CD8-positive, alpha-beta memory T cell (primary cell): Measurements from ENCODE around the gene PRUNE2. TPM values are rescaled to one million over a fixed set of nuclear protein-coding genes. Genes with fewer than 3 reads are reported as not detected.

Experiments
- CTCF ChIA-PET: fragments of 350-600 bp; sonication (Branson Sonifier 250); formaldehyde crosslinking; loops from one replicate; lab custom pipeline; 2021; ENCODE audit warnings: antibody characterized with exemption; lab: Charles Lee
- POLR2A ChIA-PET: fragments of 350-600 bp; sonication (Branson Sonifier 250); formaldehyde crosslinking; loops from one replicate; lab custom pipeline; 2021; ENCODE audit warnings: antibody characterized with exemption; lab: Charles Lee
- DNase-seq, 5 donors: peaks; one replicate each; pipeline versions ENCODE4 v3.0.0 to v3.0.0-alpha.2; 2020 to 2022; ENCODE audit warnings: mixed read lengths in 1 of 5
- H3K27ac ChIP-seq: one replicate; pipeline ENCODE4 v1.7.0; 2013; ENCODE audit warnings: low read depth, mild to moderate bottlenecking, low read length, moderate library complexity
- H3K27me3 ChIP-seq: 2 replicates; pipeline ENCODE4 v1.7.0; 2013; ENCODE audit warnings: low read length, mild to moderate bottlenecking; ENCODE audit not compliant: insufficient read depth, poor library complexity, severe bottlenecking
- H3K36me3 ChIP-seq: 2 replicates; pipeline ENCODE4 v1.7.0; 2013; ENCODE audit warnings: mild to moderate bottlenecking, low read length, moderate library complexity; ENCODE audit not compliant: insufficient read depth
- H3K4me1 ChIP-seq: 2 replicates; pipeline ENCODE4 v1.7.0; 2013; ENCODE audit warnings: mild to moderate bottlenecking, low read length, moderate library complexity; ENCODE audit not compliant: insufficient read depth
- H3K4me3 ChIP-seq: 2 replicates; pipeline ENCODE4 v1.7.0; 2013; ENCODE audit warnings: mild to moderate bottlenecking, low read length
- H3K9me3 ChIP-seq: 2 replicates; pipeline ENCODE4 v1.7.0; 2013; ENCODE audit warnings: mild to moderate bottlenecking, low read length
- H3K27ac Mint-ChIP-seq, 8 donors: one replicate each; pipeline ENCODE4 v1.8.0; 2020 to 2021; ENCODE audit warnings: mixed read lengths in 8 of 8, mild to moderate bottlenecking in 6 of 8, inconsistent platforms in 3 of 8, moderate library complexity in 3 of 8
- H3K27me3 Mint-ChIP-seq, 2 donors: one replicate each; pipeline ENCODE4 v1.8.0; 2020 to 2021; ENCODE audit warnings: mixed read lengths in 2 of 2, mild to moderate bottlenecking in 1 of 2, moderate library complexity in 1 of 2
- H3K36me3 Mint-ChIP-seq, 3 donors: one replicate each; pipeline ENCODE4 v1.8.0; 2020 to 2021; ENCODE audit warnings: mixed read lengths in 3 of 3, inconsistent platforms in 1 of 3, mild to moderate bottlenecking in 1 of 3
- H3K4me1 Mint-ChIP-seq, 3 donors: one replicate each; pipeline ENCODE4 v1.8.0; 2020 to 2021; ENCODE audit warnings: mixed read lengths in 3 of 3, inconsistent platforms in 1 of 3, mild to moderate bottlenecking in 1 of 3
- H3K4me3 Mint-ChIP-seq, 7 donors: one replicate each; pipeline ENCODE4 v1.8.0; 2020 to 2021; ENCODE audit warnings: mixed read lengths in 7 of 7, mild to moderate bottlenecking in 6 of 7, moderate library complexity in 4 of 7, inconsistent platforms in 2 of 7
- H3K9me3 Mint-ChIP-seq, 5 donors: one replicate each; pipeline ENCODE4 v1.8.0; 2020 to 2022; ENCODE audit warnings: mixed read lengths in 5 of 5, mild to moderate bottlenecking in 3 of 5, moderate library complexity in 2 of 5, inconsistent platforms in 1 of 5
- polyA plus RNA-seq: library from polyadenylated mRNA; unstranded; fragments of 300-500 nt; fragmentation: Illumina TruSeq; gene quantifications from one replicate; pipeline ENCODE4 v1.2.3, GENCODE V29; 2021
- total RNA-seq, 2 experiments: library from RNA; stranded (reverse); gene quantifications; one replicate each; pipeline ENCODE4 v1.2.3, GENCODE V29; 2021

Gene PRUNE2
- total and polyA plus RNA-seq, 3 experiments from 2014 or later = 0.21 to 0.53 (median 0.48) TPM

- no peak overlapping the region for H3K27ac ChIP-seq
Measured at GRCh38 chr9:76856016-76856415, 49.9 kb downstream of the PRUNE2 start.

DNA sequence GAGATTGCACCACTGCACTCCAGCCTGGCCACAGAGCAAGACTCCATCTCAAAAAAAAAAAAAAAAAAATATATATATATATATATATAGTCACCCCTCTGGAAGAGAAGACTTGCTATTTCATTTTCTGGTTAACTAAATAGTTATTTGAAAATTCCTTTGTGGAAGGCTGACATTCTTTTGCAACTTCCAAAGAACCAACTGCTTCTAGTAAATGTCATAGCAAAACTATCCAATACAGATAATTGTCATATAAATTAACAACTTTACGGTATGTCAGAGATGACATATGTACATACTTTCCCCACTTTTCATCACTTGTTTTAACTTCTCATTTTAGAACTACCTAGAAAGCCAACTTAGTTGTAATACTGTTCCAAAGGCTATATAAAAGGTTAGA is 50.9 kb downstream of the PRUNE2 start:
- CTCF ChIA-PET = no interaction called here
- peaks cover 1 to 9% of the 10 kb centered on the region in 2 donors for H3K27me3 Mint-ChIP-seq
- peaks cover 0 to 8% (median 0%) of the 10 kb centered on the region in 5 donors for H3K9me3 Mint-ChIP-seq
- no peak overlapping the region for H3K4me3 Mint-ChIP-seq
- Histone ChIP-seq H3K9me3 (no peaks in the 10 kb centered on the region), H3K27ac (no peak overlapping the region), H3K36me3 (no peaks in the 10 kb centered on the region), H3K27me3 (no peaks in the 10 kb centered on the region), H3K4me1 (no peaks in the 10 kb centered on the region), H3K4me3 (no peak overlapping the region)
- POLR2A ChIA-PET = no interaction called here
- H3K27ac Mint-ChIP-seq = no peak overlapping the region
- H3K4me1 Mint-ChIP-seq = no peaks in the 10 kb centered on the region
- H3K36me3 Mint-ChIP-seq = no peaks in the 10 kb centered on the region
- no peak for DNase-seq

More at GRCh38 chr9:76856016-76856415, 49.9 kb downstream of the PRUNE2 start:
- Mint-ChIP-seq H3K27me3 (peaks cover 1 to 6% of the 10 kb centered on the region in 2 donors), H3K4me1 (no peaks in the 10 kb centered on the region), H3K4me3 (no peak overlapping the region), H3K27ac (no peak overlapping the region), H3K36me3 (no peaks in the 10 kb centered on the region), H3K9me3 (peaks cover 0 to 8% (median 0%) of the 10 kb centered on the region in 5 donors)
- Histone ChIP-seq H3K36me3 (no peaks in the 10 kb centered on the region), H3K4me3 (no peak overlapping the region), H3K9me3 (no peaks in the 10 kb centered on the region), H3K4me1 (no peaks in the 10 kb centered on the region), H3K27me3 (no peaks in the 10 kb centered on the region)
- ChIA-PET CTCF (no interaction called here), POLR2A (no interaction called here)
- DNase-seq = no peak

GRCh38 chr9:76852026-76852425 is 53.9 kb downstream of the PRUNE2 start:
- Mint-ChIP-seq H3K4me3 (no peak overlapping the region), H3K36me3 (no peaks in the 10 kb centered on the region), H3K27me3 (peaks cover 1 to 8% of the 10 kb centered on the region in 2 donors), H3K27ac (no peak overlapping the region), H3K9me3 (peaks cover 0 to 8% (median 0%) of the 10 kb centered on the region in 5 donors), H3K4me1 (no peaks in the 10 kb centered on the region)
- Histone ChIP-seq H3K36me3 (no peaks in the 10 kb centered on the region), H3K27ac (no peak overlapping the region), H3K27me3 (no peaks in the 10 kb centered on the region), H3K4me1 (no peaks in the 10 kb centered on the region), H3K4me3 (no peak overlapping the region), H3K9me3 (no peaks in the 10 kb centered on the region)
- no peak for DNase-seq
- ChIA-PET CTCF (no interaction called here), POLR2A (no interaction called here)

GRCh38 chr9:76846297-76846696 is 59.6 kb downstream of the PRUNE2 start:
- no peak for DNase-seq
- no peaks in the 10 kb centered on the region for H3K27me3 ChIP-seq
- Mint-ChIP-seq H3K4me3 (no peak overlapping the region), H3K36me3 (no peaks in the 10 kb centered on the region), H3K4me1 (no peaks in the 10 kb centered on the region), H3K27me3 (peaks cover 0 to 4% of the 10 kb centered on the region in 2 donors), H3K27ac (no peak overlapping the region), H3K9me3 (no peaks in the 10 kb centered on the region)
- no peaks in the 10 kb centered on the region for H3K9me3 ChIP-seq
- ChIA-PET POLR2A (no interaction called here), CTCF (no interaction called here)
- H3K4me1 ChIP-seq = no peaks in the 10 kb centered on the region
- no peak overlapping the region for H3K27ac ChIP-seq
- no peak overlapping the region for H3K4me3 ChIP-seq
- H3K36me3 ChIP-seq = no peaks in the 10 kb centered on the region

DNA sequence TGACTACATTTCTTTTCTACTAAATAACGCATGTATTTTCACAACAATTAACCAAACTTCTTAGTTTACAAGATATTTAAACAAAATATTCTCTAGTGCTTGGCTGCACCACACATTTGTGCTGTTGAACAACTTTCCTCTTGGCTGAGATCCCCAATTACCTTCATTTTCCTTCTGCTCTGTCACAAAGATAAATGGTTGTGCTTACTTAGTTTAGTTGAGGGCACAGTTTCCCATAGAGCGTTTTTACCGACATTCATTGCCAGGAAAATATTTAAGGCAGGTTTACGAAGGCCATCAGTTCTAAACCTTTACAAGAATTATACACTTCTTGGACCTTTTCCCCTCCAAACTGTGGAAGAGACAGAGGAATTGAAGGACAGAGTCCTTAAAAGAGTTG is 60.7 kb downstream of the PRUNE2 start:
- Mint-ChIP-seq H3K36me3 (no peaks in the 10 kb centered on the region), H3K4me3 (no peak overlapping the region), H3K27ac (no peak overlapping the region), H3K4me1 (no peaks in the 10 kb centered on the region), H3K27me3 (peaks cover 0 to under 1% of the 10 kb centered on the region in 2 donors), H3K9me3 (no peaks in the 10 kb centered on the region)
- H3K27me3 ChIP-seq = no peaks in the 10 kb centered on the region
- H3K4me1 ChIP-seq = no peaks in the 10 kb centered on the region
- H3K27ac ChIP-seq = no peak overlapping the region
- H3K36me3 ChIP-seq = no peaks in the 10 kb centered on the region
- no peak overlapping the region for H3K4me3 ChIP-seq
- ChIA-PET POLR2A (no interaction called here), CTCF (no interaction called here)
- no peaks in the 10 kb centered on the region for H3K9me3 ChIP-seq
- no peak for DNase-seq

GRCh38 chr9:76835571-76836283 is 70.2 kb downstream of the PRUNE2 start:
- ChIA-PET CTCF (no interaction called here), POLR2A (interaction anchor here (0.6 kb wide), 1 partner anchor 134 kb away, joined by 5 read pairs; no protein-coding TSS in a partner anchor)
- no peak overlapping the region for H3K27ac ChIP-seq
- H3K27me3 Mint-ChIP-seq = peaks cover 0 to 7% of the 10 kb centered on the region in 2 donors
- no peak overlapping the region for H3K4me3 Mint-ChIP-seq
- no peak overlapping the region for H3K4me3 ChIP-seq
- no peak overlapping the region for H3K27ac Mint-ChIP-seq
- no peaks in the 10 kb centered on the region for H3K9me3 ChIP-seq
- no peak for DNase-seq
- no peaks in the 10 kb centered on the region for H3K4me1 Mint-ChIP-seq
- peaks cover 0 to 5% (median 0%) of the 10 kb centered on the region in 5 donors for H3K9me3 Mint-ChIP-seq
- H3K36me3 ChIP-seq = no peaks in the 10 kb centered on the region
- H3K36me3 Mint-ChIP-seq = no peaks in the 10 kb centered on the region
- no peaks in the 10 kb centered on the region for H3K4me1 ChIP-seq
- H3K27me3 ChIP-seq = no peaks in the 10 kb centered on the region

DNA sequence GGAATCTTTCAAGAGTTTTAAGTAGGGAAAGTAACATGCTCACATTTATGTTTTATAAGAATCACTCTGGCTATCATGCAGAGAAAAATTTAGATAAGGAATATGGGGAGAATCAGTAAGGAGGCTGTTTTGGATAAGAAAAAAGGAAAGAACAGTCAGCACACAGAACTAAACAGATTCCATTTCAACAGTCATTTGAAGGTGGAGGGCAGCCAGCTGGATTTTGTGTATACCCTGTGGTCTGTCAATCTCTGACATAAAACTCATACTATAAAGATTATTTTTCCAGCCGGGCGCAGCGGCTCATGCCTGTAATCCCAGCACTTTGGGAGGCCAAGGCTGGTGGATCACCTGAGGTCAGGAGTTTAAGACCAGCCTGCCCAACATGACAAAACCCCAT is 77.5 kb downstream of the PRUNE2 start:
- Mint-ChIP-seq H3K36me3 (no peaks in the 10 kb centered on the region), H3K4me3 (no peak overlapping the region), H3K9me3 (peaks cover 4 to 11% (median 4%) of the 10 kb centered on the region in 5 donors), H3K4me1 (no peaks in the 10 kb centered on the region), H3K27ac (no peak overlapping the region), H3K27me3 (peaks cover 5 to 14% of the 10 kb centered on the region in 2 donors)
- Histone ChIP-seq H3K27ac (no peak overlapping the region), H3K27me3 (no peaks in the 10 kb centered on the region), H3K4me1 (no peaks in the 10 kb centered on the region), H3K9me3 (no peaks in the 10 kb centered on the region), H3K36me3 (no peaks in the 10 kb centered on the region), H3K4me3 (no peak overlapping the region)
- no peak for DNase-seq
- POLR2A ChIA-PET = no interaction called here
- CTCF ChIA-PET = no interaction called here

DNA sequence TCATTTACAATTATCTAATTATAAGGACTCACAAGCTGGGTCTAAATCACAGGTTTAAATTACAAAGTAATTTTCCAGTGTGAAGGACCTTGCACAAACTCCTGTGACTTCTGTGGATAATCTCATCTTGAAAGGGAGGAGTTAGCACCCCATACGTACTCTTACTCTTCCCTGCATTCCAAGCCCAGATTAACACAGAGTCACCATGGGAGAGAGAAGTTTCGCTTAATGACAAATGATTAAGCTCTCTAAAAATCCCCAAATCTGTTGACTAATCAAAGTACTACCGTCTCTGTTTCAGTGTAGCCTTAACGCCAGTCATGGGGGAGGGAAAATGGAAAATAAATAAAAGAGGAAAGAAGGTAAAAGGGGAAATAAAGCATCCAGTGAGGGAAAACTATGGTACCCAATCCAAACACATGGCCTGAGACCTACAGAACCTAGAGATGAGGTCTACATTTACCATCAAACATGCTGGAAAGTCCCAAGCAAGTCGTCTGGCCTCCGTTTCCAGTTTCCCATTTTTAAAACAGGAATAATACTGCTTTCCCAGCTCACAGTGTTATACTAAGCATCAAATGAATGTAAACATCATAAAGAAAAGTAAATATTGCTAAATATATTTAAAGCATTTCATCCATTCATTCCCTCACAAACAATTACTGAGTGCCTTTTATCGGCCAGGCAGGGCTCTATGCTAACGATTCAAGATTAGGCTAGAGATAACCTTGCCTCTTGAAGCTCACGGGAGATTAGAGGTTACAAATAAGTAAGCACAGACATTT is 78.4 kb downstream of the PRUNE2 start:
- peaks cover 5 to 12% of the 10 kb centered on the region in 2 donors for H3K27me3 Mint-ChIP-seq
- ChIA-PET POLR2A (no interaction called here), CTCF (no interaction called here)
- no peak for DNase-seq
- no peaks in the 10 kb centered on the region for H3K4me1 ChIP-seq
- no peaks in the 10 kb centered on the region for H3K9me3 ChIP-seq
- H3K27me3 ChIP-seq = no peaks in the 10 kb centered on the region
- no peak overlapping the region for H3K27ac Mint-ChIP-seq
- no peaks in the 10 kb centered on the region for H3K4me1 Mint-ChIP-seq
- H3K36me3 Mint-ChIP-seq = no peaks in the 10 kb centered on the region
- H3K27ac ChIP-seq = no peak overlapping the region
- peaks cover 4 to 11% (median 4%) of the 10 kb centered on the region in 5 donors for H3K9me3 Mint-ChIP-seq
- H3K4me3 Mint-ChIP-seq = no peak overlapping the region
- no peaks in the 10 kb centered on the region for H3K36me3 ChIP-seq
- H3K4me3 ChIP-seq = no peak overlapping the region
